HCT116 (cell line): ENCODE data around the gene DLX5. TPM values are rescaled to one million over a fixed set of nuclear protein-coding genes. Genes with fewer than 3 reads are reported as not detected.

ENCODE experiments used
- ATAC-seq: fragments of 200-7000 bp; cut with Tn5 transposase; 2 replicates; pipeline ENCODE4 v1.9.1; 2020; ENCODE audit warnings: mild to moderate bottlenecking, moderate library complexity
- BruUV-seq: library from RNA; stranded (reverse); fragments of 400-500 nt; replicated peaks from 2 replicates; lab custom pipeline; 2021; lab: Mats Ljungman, UMichigan
- CTCF ChIA-PET: fragments of 300-600 bp; sonication (Branson Sonifier 250); formaldehyde crosslinking; loops from one replicate; lab custom pipeline; 2021; ENCODE audit warnings: antibody characterized with exemption; lab: Charles Lee
- POLR2A ChIA-PET: fragments of 300-600, 350-600 bp; sonication (Branson Sonifier 250); formaldehyde crosslinking; loops from one replicate; lab custom pipeline; 2021; ENCODE audit warnings: antibody characterized with exemption; lab: Charles Lee
- RAD21 ChIA-PET, 2 experiments: fragments of 300-600 bp; sonication (Branson Sonifier 250); formaldehyde crosslinking; loops; one replicate each; lab custom pipeline; 2023; ENCODE audit warnings: low total read pairs in 2 of 2; ENCODE audit not compliant: uncharacterized antibody in 2 of 2, unreplicated experiment in 2 of 2, low non-redundant PET in 1 of 2; lab: Charles Lee
- DNase-seq: peaks from one replicate; pipeline ENCODE4 v3.0.0-alpha.2; 2010; ENCODE audit warnings: low read depth, low spot score
- H2AFZ ChIP-seq: fragments of 200-600 bp; shearing (Covaris generic), sonication (generic); 2 replicates; pipeline ENCODE4 v1.6.1; 2017; ENCODE audit warnings: low read depth, mixed run types, mixed read lengths, antibody characterized with exemption, low read length; ENCODE audit not compliant: poor library complexity, severe bottlenecking
- H3K27ac ChIP-seq: 2 replicates; pipeline ENCODE4 v1.5.1; 2012; ENCODE audit warnings: low read depth, low read length
- H3K27me3 ChIP-seq: fragments of 200-600 bp; sonication (generic); 2 replicates; pipeline ENCODE4 v1.6.1; 2016; ENCODE audit warnings: mixed run types, low read length, mixed read lengths; ENCODE audit not compliant: insufficient read depth
- H3K36me3 ChIP-seq, 2 experiments: fragments of 200-500 bp in 1 of 2; fragments of 200-600 bp in 1 of 2; sonication (Bioruptor generic) in 1 of 2; sonication (generic) in 1 of 2; 2 replicates each; pipeline versions ENCODE4 v1.5.1 to v1.6.1; 2014 to 2016; ENCODE audit warnings: low read length in 2 of 2, inconsistent platforms in 1 of 2, mixed read lengths in 1 of 2, mixed run types in 1 of 2; ENCODE audit not compliant: insufficient read depth in 2 of 2, control insufficient read depth in 1 of 2
- H3K4me1 ChIP-seq, 2 experiments: fragments of 200-600 bp in 1 of 2; sonication (generic) in 1 of 2; 2 replicates each; pipeline versions ENCODE4 v1.5.1 to v1.6.1; 2012 to 2017; ENCODE audit warnings: low read length in 2 of 2, inconsistent platforms in 1 of 2, mild to moderate bottlenecking in 1 of 2, mixed read lengths in 1 of 2, mixed run types in 1 of 2, moderate library complexity in 1 of 2; ENCODE audit not compliant: insufficient read depth in 2 of 2, control insufficient read depth in 1 of 2
- H3K4me2 ChIP-seq: fragments of 200-600 bp; sonication (generic); 2 replicates; pipeline ENCODE4 v1.6.1; 2017; ENCODE audit warnings: mixed run types, low read length, mixed read lengths
- H3K4me3 ChIP-seq, 2 experiments: fragments of 200-600 bp in 1 of 2; sonication (generic) in 1 of 2; replicated peaks in 1 of 2; 2 replicates each; pipeline ENCODE4 v1.5.1; 2011 to 2016; ENCODE audit warnings: low read length in 2 of 2, control low read depth in 1 of 2, low read depth in 1 of 2, mild to moderate bottlenecking in 1 of 2, mixed read lengths in 1 of 2, mixed run types in 1 of 2
- H3K79me2 ChIP-seq: fragments of 200-600 bp; sonication (generic); 2 replicates; pipeline ENCODE4 v1.6.1; 2017; ENCODE audit warnings: mild to moderate bottlenecking, mixed run types, low read length, moderate library complexity, mixed read lengths; ENCODE audit not compliant: insufficient read depth
- H3K9ac ChIP-seq: fragments of 200-600 bp; sonication (generic); 2 replicates; pipeline ENCODE4 v1.6.1; 2016; ENCODE audit warnings: low read length, mixed read lengths
- H3K9me2 ChIP-seq: fragments of 200-600 bp; sonication (generic), shearing (Covaris generic); 2 replicates; pipeline ENCODE4 v1.6.1; 2017; ENCODE audit warnings: mixed run types, mild to moderate bottlenecking, moderate library complexity; ENCODE audit not compliant: insufficient read depth
- H3K9me3 ChIP-seq, 2 experiments: fragments of 200-500 bp in 1 of 2; fragments of 200-600 bp in 1 of 2; sonication (Bioruptor generic) in 1 of 2; sonication (generic) in 1 of 2; 2 replicates each; pipeline ENCODE4 v1.6.1; 2014 to 2017; ENCODE audit warnings: low read length in 2 of 2, mixed read lengths in 2 of 2, inconsistent platforms in 1 of 2, low read depth in 1 of 2, mild to moderate bottlenecking in 1 of 2, mixed run types in 1 of 2, moderate library complexity in 1 of 2; ENCODE audit not compliant: control insufficient read depth in 1 of 2, insufficient read depth in 1 of 2
- H4K20me1 ChIP-seq: fragments of 200-600 bp; sonication (generic), shearing (Covaris generic); 2 replicates; pipeline ENCODE4 v1.6.1; 2017; ENCODE audit warnings: mixed run types, mild to moderate bottlenecking, moderate library complexity; ENCODE audit not compliant: insufficient read depth
- CEBPB ChIP-seq: IDR thresholded peaks from 2 replicates; pipeline ENCODE4 v1.6.1; 2012; ENCODE audit warnings: low read depth
- ELF1 ChIP-seq: IDR thresholded peaks from 2 replicates; pipeline ENCODE4 v1.6.1; 2012; ENCODE audit warnings: low read depth, borderline replicate concordance
- EZH2 ChIP-seq: fragments of 200-600 bp; sonication (generic); IDR thresholded peaks from 2 replicates; pipeline ENCODE4 v1.6.1; 2017; ENCODE audit warnings: antibody characterized with exemption, mixed run types
- EZH2phosphoT487 ChIP-seq: fragments of 200-600 bp; IDR thresholded peaks from 2 replicates; pipeline ENCODE4 v1.6.1; 2018; ENCODE audit warnings: antibody characterized with exemption, borderline replicate concordance
- JUND ChIP-seq: IDR thresholded peaks from 2 replicates; pipeline ENCODE4 v1.6.1; 2012
- POLR2AphosphoS5 ChIP-seq: IDR thresholded peaks from 2 replicates; pipeline ENCODE4 v1.6.1; 2011; ENCODE audit warnings: mild to moderate bottlenecking, low read depth, low read length, moderate library complexity
- SP1 ChIP-seq: IDR thresholded peaks from 2 replicates; pipeline ENCODE4 v1.6.1; 2012; ENCODE audit warnings: low read depth
- SRF ChIP-seq: IDR thresholded peaks from 2 replicates; pipeline ENCODE4 v1.6.1; 2012; ENCODE audit warnings: low read depth
- intact Hi-C: fragments of 100-400 bp; cut with micrococcal nuclease; formaldehyde crosslinking; loops from 2 replicates; pipeline ENCODE4 v1.10.0; 2022
- total RNA-seq: library from RNA; stranded (reverse); gene quantifications from one replicate; pipeline ENCODE4 v1.2.1, GENCODE V29; 2021; ENCODE audit not compliant: unreplicated experiment
- TF ChIP-seq, protein P1 (sequence below), 3 experiments: fragments of 200-600 bp in 1 of 3; sonication (generic) in 1 of 3; IDR thresholded peaks in 2 of 3; conservative IDR thresholded peaks in 1 of 3; 2 replicates each; pipeline ENCODE4 v1.5.1; 2012 to 2017; ENCODE audit warnings: low read depth in 2 of 3, low read length in 2 of 3, antibody characterized with exemption in 1 of 3, borderline replicate concordance in 1 of 3, control low read depth in 1 of 3, mild to moderate bottlenecking in 1 of 3, mixed read lengths in 1 of 3, mixed run types in 1 of 3, moderate library complexity in 1 of 3; ENCODE audit not compliant: insufficient read depth in 1 of 3

The DLX5 gene
- total RNA-seq, 1 experiment from 2014 or later = not detected

- intact Hi-C loops = no loop called here
These were observed 6.5 kb downstream of the DLX5 start for GRCh38 chr7:97018126-97018601.

More at GRCh38 chr7:97018126-97018601, 6.5 kb downstream of the DLX5 start:
- RAD21 ChIA-PET = no interaction called here
- Histone ChIP-seq H3K36me3 (no peaks in the 10 kb centered on the region), H3K9ac (no peak overlapping the region), H3K27me3 (peaks cover 45% of the 10 kb centered on the region), H2AFZ (no peak overlapping the region), H3K79me2 (no peaks in the 10 kb centered on the region), H3K9me3 (no peaks in the 10 kb centered on the region), H3K9me2 (no peaks in the 10 kb centered on the region), H3K4me2 (no peak overlapping the region), H3K4me1 (no peaks in the 10 kb centered on the region), H4K20me1 (no peaks in the 10 kb centered on the region), H3K27ac (no peak overlapping the region), H3K4me3 (no peak overlapping the region)
- POLR2A ChIA-PET = no interaction called here
- ATAC-seq (no peak), DNase-seq (no peak)
- no TSS peak for BruUV-seq
- CTCF ChIA-PET = no interaction called here
- TF ChIP-seq CEBPB (no peak), EZH2 (no peak), EZH2phosphoT487 (no peak), SP1 (no peak), ELF1 (no peak), POLR2AphosphoS5 (no peak), SRF (no peak), JUND (no peak)
- TF ChIP-seq, protein P1, sequence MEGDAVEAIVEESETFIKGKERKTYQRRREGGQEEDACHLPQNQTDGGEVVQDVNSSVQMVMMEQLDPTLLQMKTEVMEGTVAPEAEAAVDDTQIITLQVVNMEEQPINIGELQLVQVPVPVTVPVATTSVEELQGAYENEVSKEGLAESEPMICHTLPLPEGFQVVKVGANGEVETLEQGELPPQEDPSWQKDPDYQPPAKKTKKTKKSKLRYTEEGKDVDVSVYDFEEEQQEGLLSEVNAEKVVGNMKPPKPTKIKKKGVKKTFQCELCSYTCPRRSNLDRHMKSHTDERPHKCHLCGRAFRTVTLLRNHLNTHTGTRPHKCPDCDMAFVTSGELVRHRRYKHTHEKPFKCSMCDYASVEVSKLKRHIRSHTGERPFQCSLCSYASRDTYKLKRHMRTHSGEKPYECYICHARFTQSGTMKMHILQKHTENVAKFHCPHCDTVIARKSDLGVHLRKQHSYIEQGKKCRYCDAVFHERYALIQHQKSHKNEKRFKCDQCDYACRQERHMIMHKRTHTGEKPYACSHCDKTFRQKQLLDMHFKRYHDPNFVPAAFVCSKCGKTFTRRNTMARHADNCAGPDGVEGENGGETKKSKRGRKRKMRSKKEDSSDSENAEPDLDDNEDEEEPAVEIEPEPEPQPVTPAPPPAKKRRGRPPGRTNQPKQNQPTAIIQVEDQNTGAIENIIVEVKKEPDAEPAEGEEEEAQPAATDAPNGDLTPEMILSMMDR (IDR thresholded peaks at IDR 0.05 in 2 of 3, conservative IDR thresholded peaks at IDR 0.05 in 1 of 3; ENCODE audit: borderline replicate concordance in 1 of 3, insufficient read depth in 1 of 3, low read depth in 2 of 3, low read length in 2 of 3) = no peak
